K562 (cell line): ENCODE data around the gene BPNT1. TPM values are rescaled to one million over a fixed set of nuclear protein-coding genes. Genes with fewer than 3 reads are reported as not detected.
A peak's percentile ranks its signal among the peaks of the same experiment; 100 is the strongest.

ENCODE experiments used
- ATAC-seq: fragments of 200-7000 bp; cut with Tn5 transposase; 3 replicates; pipeline ENCODE4 v1.9.1; 2020; ENCODE audit warnings: moderate library complexity
- BruUV-seq: library from RNA; stranded (reverse); fragments of 400-500 nt; replicated peaks from 2 replicates; lab custom pipeline; 2021; lab: Mats Ljungman, UMichigan
- CTCF ChIA-PET: fragments of 300-600 bp; formaldehyde crosslinking; extraction: SDS; loops from one replicate; lab custom pipeline; 2021; ENCODE audit warnings: low intra/inter-chr PET ratio; lab: Yijun Ruan, JAX
- POLR2A ChIA-PET: fragments of 300-600, 350-650 bp; sonication (Branson Sonifier 250); formaldehyde crosslinking; extraction: SDS; loops from one replicate; lab custom pipeline; 2021; ENCODE audit warnings: antibody characterized with exemption, inconsistent platforms; lab: Yijun Ruan, JAX
- DNase-seq, 4 experiments: peaks; one replicate each; pipeline versions ENCODE4 v3.0.0 to v3.0.0-alpha.2; 2011 to 2018; ENCODE audit warnings: low spot score in 3 of 4, mixed read lengths in 3 of 4; ENCODE audit errors: extremely low read depth in 1 of 4
- FAIRE-seq: peaks from 2 replicates; lab custom pipeline; 2011; peaks lifted over from hg19 to GRCh38; lab: Jason Lieb, UNC
- H2AFZ ChIP-seq: 2 replicates; pipeline ENCODE4 v1.6.0; 2011; ENCODE audit warnings: low read depth, low read length, control low read depth, inconsistent platforms
- H3K27ac ChIP-seq: fragments of 200-600 bp; 3 replicates; pipeline ENCODE4 v1.8.0; 2011; ENCODE audit warnings: low read depth, mild to moderate bottlenecking, control low read depth, inconsistent platforms, low read length, moderate library complexity, mixed read lengths; ENCODE audit errors: extremely low read depth
- H3K27me3 ChIP-seq, 2 experiments: fragments of 300-600 bp in 1 of 2; 2 replicates in 1 of 2; 3 replicates in 1 of 2; pipeline versions ENCODE4 v1.6.0 to v1.8.0; 2011; ENCODE audit warnings: inconsistent platforms in 2 of 2, low read length in 2 of 2, mild to moderate bottlenecking in 1 of 2, mixed read lengths in 1 of 2, moderate library complexity in 1 of 2; ENCODE audit not compliant: control insufficient read depth in 2 of 2, insufficient read depth in 2 of 2
- H3K36me3 ChIP-seq: fragments of 300-600 bp; 3 replicates; pipeline ENCODE4 v1.8.0; 2011; ENCODE audit warnings: mild to moderate bottlenecking, low read length, inconsistent platforms; ENCODE audit not compliant: control insufficient read depth, insufficient read depth
- H3K4me1 ChIP-seq, 2 experiments: fragments of 200-600 bp in 1 of 2; replicated peaks in 1 of 2; 2 replicates in 1 of 2; 3 replicates in 1 of 2; pipeline versions ENCODE4 v1.5.1 to v1.8.0; 2011; ENCODE audit warnings: inconsistent platforms in 2 of 2, low read length in 2 of 2, mild to moderate bottlenecking in 1 of 2, mixed read lengths in 1 of 2, moderate library complexity in 1 of 2; ENCODE audit not compliant: control insufficient read depth in 2 of 2, insufficient read depth in 2 of 2
- H3K4me2 ChIP-seq: 2 replicates; pipeline ENCODE4 v1.6.1; 2011; ENCODE audit warnings: low read length, control low read depth, inconsistent platforms, mixed read lengths; ENCODE audit not compliant: insufficient read depth
- H3K4me3 ChIP-seq: fragments of 200-600 bp; sonication (generic), shearing (Covaris generic); 2 replicates; pipeline ENCODE4 v1.5.1; 2016; ENCODE audit warnings: control low read depth, inconsistent platforms
- H3K79me2 ChIP-seq: fragments of 200-600 bp; 3 replicates; pipeline ENCODE4 v1.8.0; 2011; ENCODE audit warnings: low read length, inconsistent platforms; ENCODE audit not compliant: control insufficient read depth, insufficient read depth
- H3K9ac ChIP-seq, 2 experiments: 2 replicates each; pipeline versions ENCODE4 v1.6.0 to v1.6.1; 2011; ENCODE audit warnings: low read depth in 2 of 2, low read length in 2 of 2, control low read depth in 1 of 2, inconsistent platforms in 1 of 2, mild to moderate bottlenecking in 1 of 2, mixed read lengths in 1 of 2; ENCODE audit not compliant: insufficient read depth in 1 of 2
- H3K9me1 ChIP-seq: one replicate; pipeline ENCODE4 v1.6.0; 2011; ENCODE audit warnings: inconsistent platforms, mild to moderate bottlenecking, low read length, moderate library complexity; ENCODE audit not compliant: control insufficient read depth, insufficient read depth
- H3K9me3 ChIP-seq: replicated peaks from 2 replicates; pipeline ENCODE4 v1.5.1; 2011; ENCODE audit warnings: low read depth, low read length, inconsistent platforms; ENCODE audit not compliant: control insufficient read depth, insufficient read depth
- H4K20me1 ChIP-seq: replicated peaks from 2 replicates; pipeline ENCODE4 v1.6.1; 2011; ENCODE audit warnings: low read length, inconsistent platforms, mixed read lengths; ENCODE audit not compliant: control insufficient read depth, insufficient read depth
- ZNF146 ChIP-seq: IDR thresholded peaks from one replicate; pipeline ENCODE4 v1.6.1; 2018; ENCODE audit warnings: missing compliant biosample characterization; ENCODE audit not compliant: unreplicated experiment
- ZNF639 ChIP-seq, 2 experiments: fragments of 200-800 bp in 1 of 2; sonication (Bioruptor generic) in 1 of 2; sonication (generic) in 1 of 2; formaldehyde crosslinking in 1 of 2; IDR thresholded peaks in 1 of 2; conservative IDR thresholded peaks in 1 of 2; 2 replicates each; pipeline versions ENCODE4 v1.5.0 to v1.6.1; 2016 to 2020; ENCODE audit warnings: missing compliant biosample characterization in 1 of 2, missing genetic modification characterization in 1 of 2, missing genetic modification reagents in 1 of 2
- in situ Hi-C: fragments of 300-500 bp; cut with MboI; formaldehyde crosslinking; loops from 4 replicates; pipeline ENCODE4 v1.15.0; 2018; ENCODE audit warnings: inconsistent platforms, mixed read lengths
- intact Hi-C: fragments of 100-400 bp; cut with micrococcal nuclease; formaldehyde crosslinking; loops from 2 replicates; pipeline ENCODE4 v1.14.2; 2022
- polyA plus RNA-seq, 8 experiments: library from polyadenylated mRNA; depleted of rRNA in 4 of 8; stranded (reverse) in 5 of 8; unstranded in 3 of 8; fragments of >200 nt; fragmentation: Nextera tagmentation in 2 of 8; fragmentation: Illumina TruSeq in 1 of 8; extraction: Ambion mirVana in 2 of 8; extraction: Trizol in 1 of 8; gene quantifications; 2 replicates each; pipeline versions ENCODE4 v1.2.1 to v1.2.3, GENCODE V29; 2011 to 2014; ENCODE audit warnings: inconsistent platforms in 1 of 8, missing spikeins in 1 of 8
- total RNA-seq, 7 experiments: library from RNA; depleted of rRNA in 6 of 7; stranded (reverse); fragments of >200 nt in 6 of 7; fragmentation: Illumina TruSeq in 2 of 7; extraction: Trizol in 2 of 7; gene quantifications; 2 replicates each; pipeline versions ENCODE4 v1.2.1 to v1.2.3, GENCODE V29; 2011 to 2021; ENCODE audit warnings: low replicate concordance in 1 of 7

Gene BPNT1
- total and polyA plus RNA-seq, 9 of the 15 experiments (the other 6 are each of a cell fraction or from before 2014, with no cell fraction given), result 30.2 to 73.8 (median 40.5) TPM

GRCh38 chr1:220129479-220130210 lies 40.1 kb upstream of the BPNT1 start:
- BruUV-seq, result no TSS peak

More at GRCh38 chr1:220129479-220130210, 40.1 kb upstream of the BPNT1 start:
- no peaks in the 10 kb centered on the region for H3K27me3 ChIP-seq
- no peaks in the 10 kb centered on the region for H3K9me3 ChIP-seq
- H3K4me3 ChIP-seq, result no peak overlapping the region
- no peak overlapping the region for H3K4me2 ChIP-seq
- no peak overlapping the region for H2AFZ ChIP-seq
- CTCF ChIA-PET, result no interaction called here
- peaks cover 67% of the 10 kb centered on the region for H3K36me3 ChIP-seq
- intact Hi-C loops (no loop called here), in situ Hi-C loops (no loop called here)
- no peak overlapping the region for H3K27ac ChIP-seq
- no peaks in the 10 kb centered on the region for H3K79me2 ChIP-seq
- DNase-seq, result no peak
- POLR2A ChIA-PET, result no interaction called here
- no peak overlapping the region for H3K9ac ChIP-seq
- no peak for ATAC-seq
- no peaks in the 10 kb centered on the region for H4K20me1 ChIP-seq
- H3K9me1 ChIP-seq, result no peaks in the 10 kb centered on the region
- no peak for FAIRE-seq
- no peaks in the 10 kb centered on the region for H3K4me1 ChIP-seq
- TF ChIP-seq ZNF146 (peak; percentile 76), ZNF639 (CRISPR knock-in tag; conservative IDR thresholded peaks at IDR 0.05 in 1 of 2, IDR thresholded peaks at IDR 0.05 in 1 of 2) (no peak)
